ENCODE data around the gene KIF5C. TPM values are rescaled to one million over a fixed set of nuclear protein-coding genes. Genes with fewer than 3 reads are reported as not detected.

KIF5C gene
- total and polyA plus RNA-seq, 7 donors = 0.22 to 1.1 (median 0.59) TPM

DNA sequence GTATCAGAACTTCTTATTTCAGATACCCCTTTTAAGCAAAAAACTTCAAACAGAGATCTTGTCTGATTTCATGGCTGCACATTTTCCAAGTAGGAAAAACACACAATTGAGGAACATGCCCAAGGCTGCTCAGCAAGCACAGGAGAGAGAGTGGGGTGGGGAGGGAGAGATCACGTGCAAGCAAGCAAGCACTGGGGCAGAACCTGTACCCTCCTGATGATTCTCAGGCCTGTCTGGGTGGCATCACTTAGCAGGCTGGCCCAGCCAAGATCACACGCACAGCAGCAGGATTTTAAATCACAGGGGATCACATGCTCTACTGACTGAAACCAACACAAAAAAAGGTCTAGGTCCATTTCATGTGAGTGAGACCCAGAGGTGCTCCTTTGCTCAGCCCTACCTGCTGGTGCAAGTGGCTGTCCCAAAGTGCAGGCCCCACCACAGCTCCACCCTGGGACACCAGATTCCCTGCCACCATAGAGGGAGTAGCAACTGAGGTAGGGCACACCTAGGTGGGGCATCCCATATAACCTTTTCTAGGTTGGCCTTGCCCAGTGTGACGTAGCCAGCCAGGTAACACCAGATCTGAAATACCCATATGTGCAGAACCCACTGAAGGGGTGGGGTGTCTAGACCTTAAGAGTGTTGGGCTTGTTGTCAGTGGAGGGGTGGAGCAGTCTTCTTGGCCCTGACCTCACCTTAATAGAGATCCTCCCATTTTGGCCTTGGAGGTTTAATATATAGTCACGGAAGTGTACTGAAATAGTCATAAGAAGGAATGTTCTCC is 161.7 kb downstream of the KIF5C start:
- intact Hi-C loops (cut with DNase I) = no loop called here
- peaks cover 0 to 44% (median 14%) of the 10 kb centered on the region in 3 donors for H3K27me3 ChIP-seq (ENCODE audit: insufficient read depth in 3 of 3, low read length in 2 of 3)
- DNase-seq (no peak), ATAC-seq (no peak)
- TF ChIP-seq, protein P1, sequence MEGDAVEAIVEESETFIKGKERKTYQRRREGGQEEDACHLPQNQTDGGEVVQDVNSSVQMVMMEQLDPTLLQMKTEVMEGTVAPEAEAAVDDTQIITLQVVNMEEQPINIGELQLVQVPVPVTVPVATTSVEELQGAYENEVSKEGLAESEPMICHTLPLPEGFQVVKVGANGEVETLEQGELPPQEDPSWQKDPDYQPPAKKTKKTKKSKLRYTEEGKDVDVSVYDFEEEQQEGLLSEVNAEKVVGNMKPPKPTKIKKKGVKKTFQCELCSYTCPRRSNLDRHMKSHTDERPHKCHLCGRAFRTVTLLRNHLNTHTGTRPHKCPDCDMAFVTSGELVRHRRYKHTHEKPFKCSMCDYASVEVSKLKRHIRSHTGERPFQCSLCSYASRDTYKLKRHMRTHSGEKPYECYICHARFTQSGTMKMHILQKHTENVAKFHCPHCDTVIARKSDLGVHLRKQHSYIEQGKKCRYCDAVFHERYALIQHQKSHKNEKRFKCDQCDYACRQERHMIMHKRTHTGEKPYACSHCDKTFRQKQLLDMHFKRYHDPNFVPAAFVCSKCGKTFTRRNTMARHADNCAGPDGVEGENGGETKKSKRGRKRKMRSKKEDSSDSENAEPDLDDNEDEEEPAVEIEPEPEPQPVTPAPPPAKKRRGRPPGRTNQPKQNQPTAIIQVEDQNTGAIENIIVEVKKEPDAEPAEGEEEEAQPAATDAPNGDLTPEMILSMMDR (IDR thresholded peaks at IDR 0.05) = no peak
- no peaks in the 10 kb centered on the region for H3K36me3 ChIP-seq (ENCODE audit: insufficient read depth in 1 of 2, low read depth in 1 of 2)
- WGBS, 3 donors = 85 to 90% (median 85%) methylated on average over 4 of the region's 4 CpGs
- H3K27ac ChIP-seq = no peak overlapping the region
- H3K4me3 ChIP-seq = no peak overlapping the region
- no peaks in the 10 kb centered on the region for H3K9me3 ChIP-seq
- H3K4me1 ChIP-seq = no peaks in the 10 kb centered on the region

DNA sequence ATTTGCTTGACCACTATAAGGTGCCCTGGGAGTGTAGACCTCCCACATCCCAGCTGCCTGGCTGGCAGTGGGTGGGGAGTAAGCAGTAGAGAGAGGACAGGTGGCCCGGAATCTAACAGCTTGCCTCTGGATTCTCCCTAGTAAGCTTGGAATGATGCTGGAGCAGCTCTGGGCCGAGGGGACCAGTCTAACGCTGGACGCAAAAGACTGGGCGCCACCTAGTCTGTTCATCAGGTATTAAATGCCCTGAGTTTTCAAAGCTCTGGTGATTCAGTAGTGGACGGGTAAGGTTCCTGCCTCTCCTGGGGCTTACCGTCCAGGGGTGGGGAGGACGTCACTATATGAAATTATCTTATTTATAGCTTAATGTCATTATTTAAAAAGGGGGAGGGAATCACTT is 162.8 kb downstream of the KIF5C start:
- no peaks in the 10 kb centered on the region for H3K9me3 ChIP-seq
- 46 to 60% (median 48%) methylated on average over 8 of the region's 8 CpGs for WGBS, 3 donors
- TF ChIP-seq, protein P1 (IDR thresholded peaks at IDR 0.05) = no peak
- H3K27ac ChIP-seq = no peak overlapping the region
- ATAC-seq = no peak
- H3K27me3 ChIP-seq (ENCODE audit: insufficient read depth in 3 of 3, low read length in 2 of 3) = peaks cover 0 to 44% (median 12%) of the 10 kb centered on the region in 3 donors
- no peak overlapping the region for H3K4me3 ChIP-seq
- H3K4me1 ChIP-seq = no peaks in the 10 kb centered on the region
- no peaks in the 10 kb centered on the region for H3K36me3 ChIP-seq (ENCODE audit: insufficient read depth in 1 of 2, low read depth in 1 of 2)
- no peak for DNase-seq
- intact Hi-C loops (cut with DNase I) = no loop called here

DNA sequence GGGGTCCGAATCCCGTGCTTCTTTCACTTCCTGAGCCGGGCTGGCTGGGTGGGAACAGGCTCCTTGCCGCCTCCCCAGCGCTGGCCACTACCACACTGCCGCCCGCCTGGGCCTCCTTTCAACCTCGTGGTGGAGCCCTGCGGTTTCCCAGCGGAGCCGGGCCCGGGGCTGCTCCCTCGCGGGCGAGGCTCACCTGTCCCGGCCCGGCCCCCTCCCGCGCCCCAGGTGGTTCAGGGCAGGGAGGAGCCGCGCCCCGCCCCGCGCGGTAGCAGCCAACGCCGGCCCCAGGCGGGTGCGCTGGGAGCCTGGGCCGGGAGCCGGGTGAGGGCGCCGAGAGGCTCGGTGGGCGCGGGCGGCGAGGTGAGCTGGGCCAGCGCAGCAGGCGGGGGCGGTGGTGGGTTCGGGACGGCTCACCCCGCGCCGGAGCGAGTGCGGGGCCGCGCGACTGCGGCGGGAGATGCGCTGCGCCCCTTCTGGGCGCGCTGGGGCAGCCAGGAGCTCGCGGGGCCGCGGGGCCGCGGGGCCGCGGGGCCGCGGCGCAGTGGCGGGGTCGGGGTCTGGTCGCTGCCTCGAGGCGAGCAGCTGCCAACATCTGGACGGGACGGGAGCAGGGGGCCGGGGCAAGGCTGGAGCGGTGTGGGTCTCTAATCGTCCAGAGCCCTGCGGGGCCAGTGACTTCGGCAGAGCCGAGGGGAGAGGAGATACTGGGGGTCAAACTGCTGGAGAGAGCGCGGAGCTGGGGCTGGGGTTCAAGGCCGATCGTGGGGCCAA is 163.6 kb downstream of the KIF5C start, which contains the start of gene LYPD6B:
LYPD6B (plus strand) TSS at position 258 of the 771 bp plus-strand sequence. CDS start 92,250 bp downstream, outside the sequence.
- Histone ChIP-seq H3K4me3 (no peak within 1 kb of the TSS), H3K9me3 (no peaks in the 10 kb centered on the region), H3K4me1 (no peaks in the 10 kb centered on the region), H3K27me3 (ENCODE audit: insufficient read depth in 3 of 3, low read length in 2 of 3) (peaks cover 0 to 44% (median 12%) of the 10 kb centered on the region in 3 donors), H3K27ac (no peak within 1 kb of the TSS), H3K36me3 (ENCODE audit: insufficient read depth in 1 of 2, low read depth in 1 of 2) (no peaks in the 10 kb centered on the region)
- intact Hi-C loops (cut with DNase I) = no loop called here
- 1 to 3% (median 2%) methylated on average over 44 to 85 of the region's 85 CpGs for WGBS, 3 donors
- TF ChIP-seq, protein P1 (IDR thresholded peaks at IDR 0.05) = no peak
- ATAC-seq = no peak
- no peak for DNase-seq

DNA sequence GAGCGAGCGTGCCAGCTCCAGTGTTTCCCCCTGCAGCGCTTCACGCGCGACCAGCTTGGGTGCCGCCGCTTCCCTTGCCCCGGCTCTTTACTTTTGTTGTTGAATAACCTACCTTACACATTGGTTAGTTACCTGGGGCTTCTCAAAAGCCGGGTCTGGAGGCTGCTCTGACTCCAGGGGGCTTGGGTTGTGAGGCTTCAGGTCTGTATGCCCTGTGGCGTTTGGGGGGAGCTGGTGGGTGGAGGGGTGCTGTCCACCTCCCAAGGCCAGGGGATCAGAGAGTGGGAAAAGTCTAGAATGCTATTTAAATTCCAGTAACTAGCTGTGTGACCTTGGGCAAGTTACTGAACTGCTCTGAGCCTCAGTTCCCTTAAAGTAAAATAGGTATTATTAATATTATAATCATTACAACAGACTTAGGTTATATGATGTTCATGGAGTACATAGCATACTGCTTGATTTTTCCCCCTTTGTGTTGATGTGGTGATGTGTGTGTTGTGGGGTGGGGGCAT is 164.2 kb downstream of the KIF5C start:
- no peak overlapping the region for H3K4me3 ChIP-seq
- H3K36me3 ChIP-seq (ENCODE audit: insufficient read depth in 1 of 2, low read depth in 1 of 2) = no peaks in the 10 kb centered on the region
- 22 to 43% (median 23%) methylated on average over 6 to 11 of the region's 11 CpGs for WGBS, 3 donors
- TF ChIP-seq, protein P1 (IDR thresholded peaks at IDR 0.05) = no peak
- H3K27me3 ChIP-seq (ENCODE audit: insufficient read depth in 3 of 3, low read length in 2 of 3) = peaks cover 0 to 44% (median 12%) of the 10 kb centered on the region in 3 donors
- no peak for DNase-seq
- no peak for ATAC-seq
- H3K4me1 ChIP-seq = no peaks in the 10 kb centered on the region
- H3K9me3 ChIP-seq = no peaks in the 10 kb centered on the region
- intact Hi-C loops (cut with DNase I) = no loop called here
- H3K27ac ChIP-seq = no peak overlapping the region

Data from psoas muscle (tissue), 8 donors.